Activated B cell treated with CpG ODN at 0.5 μM for 24 hours (primary cell): ENCODE results near the gene RAD51B. TPM values are rescaled to one million over a fixed set of nuclear protein-coding genes. Genes with fewer than 3 reads are reported as not detected.
A peak's percentile ranks its signal among the peaks of the same experiment; 100 is the strongest.

Source experiments
- ATAC-seq: fragments of 200-7000 bp; cut with Tn5 transposase; one replicate; pipeline ENCODE4 v1.10.0; 2021; ENCODE audit warnings: low read depth, mild to moderate bottlenecking, moderate library complexity
- CTCF ChIA-PET: fragments of 350-600 bp; sonication (Branson Sonifier 250); formaldehyde crosslinking; loops from one replicate; lab custom pipeline; 2021; ENCODE audit warnings: antibody characterized with exemption; lab: Charles Lee
- POLR2A ChIA-PET: fragments of 350-600 bp; sonication (Branson Sonifier 250); formaldehyde crosslinking; loops from one replicate; lab custom pipeline; 2021; ENCODE audit warnings: antibody characterized with exemption; lab: Charles Lee
- DNase-seq: peaks from one replicate; pipeline ENCODE4 v3.0.0; 2022
- H3K27ac Mint-ChIP-seq: one replicate; pipeline ENCODE4 v1.8.0; 2020; ENCODE audit warnings: mixed read lengths
- H3K27me3 Mint-ChIP-seq: one replicate; pipeline ENCODE4 v1.8.0; 2021; ENCODE audit warnings: mixed read lengths
- H3K36me3 Mint-ChIP-seq: one replicate; pipeline ENCODE4 v1.8.0; 2021; ENCODE audit warnings: low read depth, mixed read lengths
- H3K4me1 Mint-ChIP-seq: one replicate; pipeline ENCODE4 v1.8.0; 2021; ENCODE audit warnings: mixed read lengths
- H3K4me3 Mint-ChIP-seq: one replicate; pipeline ENCODE4 v1.8.0; 2020; ENCODE audit warnings: mild to moderate bottlenecking, mixed read lengths
- H3K9me3 Mint-ChIP-seq: one replicate; pipeline ENCODE4 v1.8.0; 2020; ENCODE audit warnings: mixed read lengths
- intact Hi-C: fragments of 100-400 bp; cut with micrococcal nuclease; formaldehyde crosslinking; loops from one replicate; pipeline ENCODE4 v1.15.1; 2024
- total RNA-seq: library from RNA; stranded (reverse); gene quantifications from 2 replicates; pipeline ENCODE4 v1.2.3, GENCODE V29; 2022
- TF ChIP-seq, protein P1 (sequence below): fragments of 200-600 bp; IDR thresholded peaks from one replicate; pipeline ENCODE4 v1.8.0; 2022; ENCODE audit warnings: antibody characterized with exemption, mild to moderate bottlenecking

Gene RAD51B
- total RNA-seq, 1 donor from 2014 or later = 53.9 TPM

DNA sequence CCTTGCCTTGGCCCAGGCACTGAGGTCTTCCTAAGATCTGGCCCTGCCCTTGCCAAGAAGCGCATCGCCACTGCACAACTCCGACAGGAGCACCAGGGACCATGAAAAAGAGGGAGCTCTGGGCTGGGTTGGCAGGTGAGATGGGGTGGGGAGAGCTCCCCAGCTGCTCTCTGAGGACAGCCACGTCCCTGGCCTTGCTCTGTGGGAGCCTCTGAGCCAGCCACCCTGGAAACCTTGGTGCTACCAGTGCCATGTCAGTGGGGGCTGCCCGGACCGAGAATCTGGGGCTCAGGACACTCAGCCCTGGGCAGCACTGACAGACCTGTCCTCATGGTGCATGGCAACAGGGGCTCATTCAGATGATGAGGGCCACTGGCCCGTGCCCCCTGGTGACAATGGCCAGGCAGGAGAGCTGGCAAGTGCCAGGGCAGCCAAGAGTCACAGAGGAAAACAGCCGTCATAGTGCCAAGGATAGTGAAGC lies 838.5 kb downstream of the RAD51B start:
- intact Hi-C loops = no loop called here
- H3K27ac Mint-ChIP-seq = no peak overlapping the region
- ATAC-seq = no peak

DNA sequence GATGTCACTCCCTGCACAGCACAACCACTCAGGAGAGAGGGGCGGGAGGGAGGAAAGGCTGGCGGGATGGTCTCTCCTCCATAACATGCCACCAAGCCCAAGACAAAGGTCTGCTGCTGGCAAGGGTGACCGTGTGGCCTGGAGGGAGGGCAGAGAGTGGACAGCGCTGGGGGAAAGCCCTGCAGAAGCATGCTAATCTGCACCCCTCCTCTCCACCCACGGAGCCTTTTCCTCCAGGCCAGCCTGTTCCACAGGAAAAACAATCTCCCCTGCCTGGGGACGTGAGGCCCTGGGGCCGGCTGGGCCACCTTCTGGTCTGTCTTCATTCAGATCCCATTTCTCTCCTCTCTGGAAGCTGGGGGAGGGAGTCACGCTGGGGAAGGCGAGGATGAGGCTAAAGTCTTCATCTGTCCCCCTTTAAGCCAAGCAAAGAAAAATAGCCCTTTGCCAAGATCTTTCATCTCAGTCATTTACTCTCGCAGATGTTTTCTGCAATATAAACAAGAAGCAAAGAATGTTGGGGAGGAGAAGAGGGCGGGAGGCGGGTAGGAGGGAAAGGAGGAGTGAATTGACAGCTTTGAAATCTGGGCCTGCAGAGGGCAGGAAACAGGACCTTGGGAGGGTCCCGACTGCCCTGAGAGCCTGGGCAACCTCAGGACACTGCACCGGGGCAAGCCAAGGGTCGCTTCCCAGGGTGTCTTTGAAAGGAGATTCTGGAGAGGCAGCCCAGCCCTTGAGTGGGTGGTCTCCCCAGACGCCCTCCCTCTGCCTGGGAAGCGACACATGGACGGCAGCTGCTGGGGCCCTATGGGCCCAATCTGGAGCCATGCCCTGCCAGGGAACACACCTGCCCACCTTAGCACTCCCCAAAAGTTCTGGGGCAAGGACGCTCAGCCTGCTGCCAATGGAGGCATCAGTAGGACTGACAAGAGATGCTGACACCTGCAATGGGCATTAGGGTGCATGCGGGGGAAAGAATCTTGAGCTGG lies 839.7 kb downstream of the RAD51B start:
- peaks cover 43% of the 10 kb centered on the region for H3K4me1 Mint-ChIP-seq
- TF ChIP-seq, protein P1, sequence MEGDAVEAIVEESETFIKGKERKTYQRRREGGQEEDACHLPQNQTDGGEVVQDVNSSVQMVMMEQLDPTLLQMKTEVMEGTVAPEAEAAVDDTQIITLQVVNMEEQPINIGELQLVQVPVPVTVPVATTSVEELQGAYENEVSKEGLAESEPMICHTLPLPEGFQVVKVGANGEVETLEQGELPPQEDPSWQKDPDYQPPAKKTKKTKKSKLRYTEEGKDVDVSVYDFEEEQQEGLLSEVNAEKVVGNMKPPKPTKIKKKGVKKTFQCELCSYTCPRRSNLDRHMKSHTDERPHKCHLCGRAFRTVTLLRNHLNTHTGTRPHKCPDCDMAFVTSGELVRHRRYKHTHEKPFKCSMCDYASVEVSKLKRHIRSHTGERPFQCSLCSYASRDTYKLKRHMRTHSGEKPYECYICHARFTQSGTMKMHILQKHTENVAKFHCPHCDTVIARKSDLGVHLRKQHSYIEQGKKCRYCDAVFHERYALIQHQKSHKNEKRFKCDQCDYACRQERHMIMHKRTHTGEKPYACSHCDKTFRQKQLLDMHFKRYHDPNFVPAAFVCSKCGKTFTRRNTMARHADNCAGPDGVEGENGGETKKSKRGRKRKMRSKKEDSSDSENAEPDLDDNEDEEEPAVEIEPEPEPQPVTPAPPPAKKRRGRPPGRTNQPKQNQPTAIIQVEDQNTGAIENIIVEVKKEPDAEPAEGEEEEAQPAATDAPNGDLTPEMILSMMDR = no peak
- peak overlapping the region; percentile 46 for H3K27ac Mint-ChIP-seq
- H3K9me3 Mint-ChIP-seq = no peaks in the 10 kb centered on the region
- no peak overlapping the region for H3K4me3 Mint-ChIP-seq
- DNase-seq (no peak), ATAC-seq (no peak)
- CTCF ChIA-PET = no interaction called here
- POLR2A ChIA-PET = interaction anchor here (1.0 to 1.1 kb wide), 3 partner anchors 10 to 125 kb away, joined by 3 read pairs; no protein-coding TSS in a partner anchor
- no peaks in the 10 kb centered on the region for H3K27me3 Mint-ChIP-seq
- intact Hi-C loops = no loop called here
- H3K36me3 Mint-ChIP-seq = no peaks in the 10 kb centered on the region

More for the DNA sequence above, 838.5 kb downstream of the RAD51B start:
- Mint-ChIP-seq H3K27me3 (no peaks in the 10 kb centered on the region), H3K4me3 (no peak overlapping the region), H3K4me1 (peaks cover 33% of the 10 kb centered on the region), H3K36me3 (no peaks in the 10 kb centered on the region), H3K9me3 (no peaks in the 10 kb centered on the region)
- ChIA-PET POLR2A (no interaction called here), CTCF (interaction anchor here (0.8 kb wide), 1 partner anchor 11 kb away, joined by 3 read pairs; no protein-coding TSS in a partner anchor)
- TF ChIP-seq, protein P1 = no peak
- DNase-seq = no peak

DNA sequence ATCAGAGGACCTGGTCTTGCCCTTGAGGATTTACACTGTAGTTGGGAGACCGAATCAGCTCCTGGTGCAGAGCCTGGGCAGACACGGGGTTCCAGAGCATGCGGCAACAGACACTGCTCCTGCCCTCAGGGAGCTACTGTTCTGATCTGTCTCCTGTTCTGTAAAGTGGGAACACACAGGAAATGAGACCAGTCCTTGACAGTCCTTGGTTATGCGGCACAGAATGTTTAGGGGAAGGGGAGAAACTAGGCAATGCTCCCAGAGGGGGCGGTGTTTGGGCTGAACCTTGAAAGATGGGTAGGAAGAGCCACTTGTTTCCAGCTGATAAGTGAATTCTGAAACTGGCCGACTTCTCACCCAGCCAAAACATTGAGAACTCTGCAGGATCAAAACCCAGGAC lies 840.9 kb downstream of the RAD51B start:
- POLR2A ChIA-PET = interaction anchor here (1.0 to 1.1 kb wide), 3 partner anchors 8 to 124 kb away, joined by 3 to 4 read pairs (median 3); no protein-coding TSS in a partner anchor
- H3K4me3 Mint-ChIP-seq = no peak overlapping the region
- DNase-seq = no peak

DNA sequence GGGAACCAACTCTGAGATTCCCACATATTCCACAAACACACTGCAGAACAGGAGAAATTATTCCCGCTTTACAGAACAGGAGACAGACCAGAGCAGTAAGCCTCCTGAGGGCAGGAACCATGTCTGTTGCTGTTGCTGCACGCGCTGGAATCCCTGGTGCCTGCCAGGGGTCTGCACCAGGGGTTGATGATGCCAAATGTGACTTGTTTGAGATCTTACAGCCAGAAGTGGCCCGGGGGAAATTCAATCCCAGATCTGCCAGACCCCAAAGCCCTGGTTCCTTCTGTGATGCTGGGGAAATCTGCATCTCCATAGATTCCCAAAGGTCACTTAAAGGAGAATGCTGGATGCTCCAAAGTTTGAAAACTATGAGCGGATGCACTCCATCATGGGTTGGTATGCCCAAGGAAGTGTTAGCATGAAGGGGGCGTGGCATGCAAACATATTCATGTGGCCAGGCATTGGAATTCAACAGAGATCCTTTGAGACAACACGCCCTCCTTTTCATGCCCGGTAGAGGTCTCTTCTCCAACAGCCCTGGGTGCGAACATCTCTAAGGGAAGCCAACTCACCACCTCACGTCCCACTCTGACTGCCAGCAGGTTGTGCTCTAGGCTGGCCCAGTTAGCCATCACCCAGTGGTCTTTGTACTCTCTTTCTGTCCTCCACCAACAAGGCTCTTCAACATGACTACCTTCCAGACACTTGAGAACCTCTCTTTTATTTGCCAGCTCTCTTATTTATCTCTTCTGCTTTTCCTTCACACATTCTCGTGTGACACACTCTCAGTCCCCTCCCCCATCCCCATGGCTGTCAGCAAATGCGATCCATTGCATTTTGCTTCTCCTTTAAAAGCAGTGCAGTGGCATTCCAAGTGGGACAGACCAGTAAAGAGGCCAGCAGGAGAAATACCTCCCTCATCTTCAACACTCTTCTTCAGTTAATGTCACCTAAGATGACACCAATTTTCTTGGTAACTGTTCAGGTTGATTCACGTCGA lies 841.9 kb downstream of the RAD51B start:
- Mint-ChIP-seq H3K36me3 (no peaks in the 10 kb centered on the region), H3K4me1 (peaks cover 45% of the 10 kb centered on the region), H3K9me3 (no peaks in the 10 kb centered on the region), H3K27me3 (no peaks in the 10 kb centered on the region), H3K27ac (no peak overlapping the region), H3K4me3 (no peak overlapping the region)
- intact Hi-C loops = no loop called here
- no peak for ATAC-seq
- CTCF ChIA-PET = no interaction called here
- DNase-seq = no peak
- POLR2A ChIA-PET = no interaction called here
- TF ChIP-seq, protein P1 = no peak

More for the DNA sequence above, 840.9 kb downstream of the RAD51B start:
- TF ChIP-seq, protein P1 = no peak
- ATAC-seq = no peak
- no peaks in the 10 kb centered on the region for H3K36me3 Mint-ChIP-seq
- no peak overlapping the region for H3K27ac Mint-ChIP-seq
- intact Hi-C loops = no loop called here
- H3K27me3 Mint-ChIP-seq = no peaks in the 10 kb centered on the region
- CTCF ChIA-PET = no interaction called here
- no peaks in the 10 kb centered on the region for H3K9me3 Mint-ChIP-seq
- H3K4me1 Mint-ChIP-seq = peaks cover 45% of the 10 kb centered on the region
